ENCODE results near the gene PHACTR1. TPM values are rescaled to one million over a fixed set of nuclear protein-coding genes. Genes with fewer than 3 reads are reported as not detected.

PHACTR1 gene
- total and polyA plus RNA-seq, 4 donors: 0.31 to 1.5 (median 0.79) TPM

DNA sequence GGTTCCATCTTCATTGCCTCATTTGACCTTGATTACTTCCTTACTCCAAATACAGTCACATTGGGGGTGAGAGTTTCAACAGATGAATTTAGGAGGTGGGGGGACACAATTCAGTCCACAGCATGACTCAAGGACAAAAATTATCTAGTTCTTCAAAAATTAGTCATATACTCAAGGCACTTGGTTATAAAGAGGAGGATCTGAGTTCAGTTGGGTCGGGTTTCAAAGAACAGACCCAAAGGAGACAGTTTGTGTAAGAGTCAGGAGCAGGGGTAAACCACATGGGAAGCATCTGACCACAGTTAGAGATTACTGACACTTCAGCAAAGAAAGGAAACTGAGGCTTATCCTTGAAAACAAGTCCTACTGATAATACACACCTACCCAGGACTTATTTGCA is 473.8 kb downstream of the PHACTR1 start:
- no peak overlapping the region for H3K4me3 ChIP-seq (ENCODE audit: low read depth in 1 of 3, low read length in 3 of 3)
- H3K36me3 ChIP-seq (ENCODE audit: control insufficient read depth in 4 of 4, insufficient read depth in 3 of 4, low read depth in 1 of 4, low read length in 3 of 4): no peaks in the 10 kb centered on the region
- TF ChIP-seq EGR1 (IDR thresholded peaks at IDR 0.05; ENCODE audit: low read depth in 2 of 2): no peak
- no peak for TF ChIP-seq SP1 (IDR thresholded peaks at IDR 0.05)
- TF ChIP-seq, protein P1, sequence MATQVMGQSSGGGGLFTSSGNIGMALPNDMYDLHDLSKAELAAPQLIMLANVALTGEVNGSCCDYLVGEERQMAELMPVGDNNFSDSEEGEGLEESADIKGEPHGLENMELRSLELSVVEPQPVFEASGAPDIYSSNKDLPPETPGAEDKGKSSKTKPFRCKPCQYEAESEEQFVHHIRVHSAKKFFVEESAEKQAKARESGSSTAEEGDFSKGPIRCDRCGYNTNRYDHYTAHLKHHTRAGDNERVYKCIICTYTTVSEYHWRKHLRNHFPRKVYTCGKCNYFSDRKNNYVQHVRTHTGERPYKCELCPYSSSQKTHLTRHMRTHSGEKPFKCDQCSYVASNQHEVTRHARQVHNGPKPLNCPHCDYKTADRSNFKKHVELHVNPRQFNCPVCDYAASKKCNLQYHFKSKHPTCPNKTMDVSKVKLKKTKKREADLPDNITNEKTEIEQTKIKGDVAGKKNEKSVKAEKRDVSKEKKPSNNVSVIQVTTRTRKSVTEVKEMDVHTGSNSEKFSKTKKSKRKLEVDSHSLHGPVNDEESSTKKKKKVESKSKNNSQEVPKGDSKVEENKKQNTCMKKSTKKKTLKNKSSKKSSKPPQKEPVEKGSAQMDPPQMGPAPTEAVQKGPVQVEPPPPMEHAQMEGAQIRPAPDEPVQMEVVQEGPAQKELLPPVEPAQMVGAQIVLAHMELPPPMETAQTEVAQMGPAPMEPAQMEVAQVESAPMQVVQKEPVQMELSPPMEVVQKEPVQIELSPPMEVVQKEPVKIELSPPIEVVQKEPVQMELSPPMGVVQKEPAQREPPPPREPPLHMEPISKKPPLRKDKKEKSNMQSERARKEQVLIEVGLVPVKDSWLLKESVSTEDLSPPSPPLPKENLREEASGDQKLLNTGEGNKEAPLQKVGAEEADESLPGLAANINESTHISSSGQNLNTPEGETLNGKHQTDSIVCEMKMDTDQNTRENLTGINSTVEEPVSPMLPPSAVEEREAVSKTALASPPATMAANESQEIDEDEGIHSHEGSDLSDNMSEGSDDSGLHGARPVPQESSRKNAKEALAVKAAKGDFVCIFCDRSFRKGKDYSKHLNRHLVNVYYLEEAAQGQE (IDR thresholded peaks at IDR 0.05): no peak
- no peak for TF ChIP-seq GABPA (IDR thresholded peaks at IDR 0.05 in 1 of 2, conservative IDR thresholded peaks at IDR 0.05 in 1 of 2)
- no peak for TF ChIP-seq HNF4A (conservative IDR thresholded peaks at IDR 0.05)
- no peak for TF ChIP-seq CTCF (IDR thresholded peaks at IDR 0.05; ENCODE audit: low read depth, low read length, missing input control)
- no peak for TF ChIP-seq NR2F2 (IDR thresholded peaks at IDR 0.05)
- no peak for TF ChIP-seq ZBTB33 (IDR thresholded peaks at IDR 0.05)
- no peak for TF ChIP-seq FOXA1 (IDR thresholded peaks at IDR 0.05)
- no peak for TF ChIP-seq YY1 (IDR thresholded peaks at IDR 0.05)
- TF ChIP-seq JUND (IDR thresholded peaks at IDR 0.05): no peak
- no peak overlapping the region for H3K9ac ChIP-seq (ENCODE audit: low read depth in 1 of 2, low read length in 2 of 2)
- no peaks in the 10 kb centered on the region for H3K9me3 ChIP-seq (ENCODE audit: control insufficient read depth in 4 of 4, low read length in 3 of 4)
- no peaks in the 10 kb centered on the region for H3K27me3 ChIP-seq (ENCODE audit: control insufficient read depth in 4 of 4, insufficient read depth in 4 of 4, low read length in 3 of 4)
- H3K4me1 ChIP-seq (ENCODE audit: control insufficient read depth in 4 of 4, insufficient read depth in 4 of 4, low read length in 3 of 4): no peaks in the 10 kb centered on the region
- H3K27ac ChIP-seq (ENCODE audit: low read depth in 1 of 2, low read length in 2 of 2): no peak overlapping the region
- DNase-seq (ENCODE audit: low spot score): no peak
- 90% methylated on average over 1 of the region's 1 CpG for WGBS

DNA sequence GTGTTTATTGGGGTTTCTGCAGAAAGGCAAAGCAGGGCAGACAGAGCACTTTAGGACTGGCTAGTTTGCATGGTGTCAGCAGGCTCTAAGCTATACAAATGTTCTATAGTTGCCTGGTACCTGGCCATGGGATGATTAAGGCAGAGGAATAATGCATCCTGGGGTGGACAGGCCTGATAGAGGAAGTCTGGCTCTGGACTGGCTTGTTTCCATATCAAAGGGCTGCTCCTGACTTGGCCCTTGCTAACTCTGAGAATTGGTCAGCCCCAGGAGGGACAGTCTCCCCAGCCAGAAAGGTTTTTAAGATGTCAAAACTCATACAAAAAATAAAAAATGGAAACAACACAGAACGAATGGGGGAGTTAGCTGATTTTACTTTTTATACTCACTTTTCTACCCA is 474.9 kb downstream of the PHACTR1 start:
- Histone ChIP-seq H3K36me3 (ENCODE audit: control insufficient read depth in 4 of 4, insufficient read depth in 3 of 4, low read depth in 1 of 4, low read length in 3 of 4) (no peaks in the 10 kb centered on the region), H3K27me3 (ENCODE audit: control insufficient read depth in 4 of 4, insufficient read depth in 4 of 4, low read length in 3 of 4) (no peaks in the 10 kb centered on the region), H3K9me3 (ENCODE audit: control insufficient read depth in 4 of 4, low read length in 3 of 4) (no peaks in the 10 kb centered on the region), H3K4me3 (ENCODE audit: low read depth in 1 of 3, low read length in 3 of 3) (no peak overlapping the region), H3K9ac (ENCODE audit: low read depth in 1 of 2, low read length in 2 of 2) (no peak overlapping the region), H3K27ac (ENCODE audit: low read depth in 1 of 2, low read length in 2 of 2) (no peak overlapping the region), H3K4me1 (ENCODE audit: control insufficient read depth in 4 of 4, insufficient read depth in 4 of 4, low read length in 3 of 4) (no peaks in the 10 kb centered on the region)
- no peak for TF ChIP-seq CTCF (IDR thresholded peaks at IDR 0.05; ENCODE audit: low read depth, low read length, missing input control)
- no peak for TF ChIP-seq FOXA1 (IDR thresholded peaks at IDR 0.05)
- no peak for TF ChIP-seq TAF1 (conservative IDR thresholded peaks at IDR 0.05)
- no peak for TF ChIP-seq SP1 (IDR thresholded peaks at IDR 0.05)
- TF ChIP-seq GABPA (IDR thresholded peaks at IDR 0.05 in 1 of 2, conservative IDR thresholded peaks at IDR 0.05 in 1 of 2): no peak
- TF ChIP-seq MAX (IDR thresholded peaks at IDR 0.05): no peak
- TF ChIP-seq, protein P1 (IDR thresholded peaks at IDR 0.05): no peak
- no peak for TF ChIP-seq HNF4A (conservative IDR thresholded peaks at IDR 0.05)
- no peak for TF ChIP-seq FOXA2 (IDR thresholded peaks at IDR 0.05)
- TF ChIP-seq ATF3 (IDR thresholded peaks at IDR 0.05): no peak
- no peak for TF ChIP-seq YY1 (IDR thresholded peaks at IDR 0.05)
- no peak for TF ChIP-seq EGR1 (IDR thresholded peaks at IDR 0.05; ENCODE audit: low read depth in 2 of 2)
- TF ChIP-seq RAD21 (IDR thresholded peaks at IDR 0.05): no peak
- TF ChIP-seq JUND (IDR thresholded peaks at IDR 0.05): no peak
- 63% methylated on average over 1 of the region's 1 CpG for WGBS
- no peak for DNase-seq (ENCODE audit: low spot score)

Measured in liver (tissue), 9 donors.